ENCODE measurements around the gene APOBEC3G.

- no peak for TF ChIP-seq POLR2A (IDR thresholded peaks at IDR 0.05)
- TF ChIP-seq, protein P1, sequence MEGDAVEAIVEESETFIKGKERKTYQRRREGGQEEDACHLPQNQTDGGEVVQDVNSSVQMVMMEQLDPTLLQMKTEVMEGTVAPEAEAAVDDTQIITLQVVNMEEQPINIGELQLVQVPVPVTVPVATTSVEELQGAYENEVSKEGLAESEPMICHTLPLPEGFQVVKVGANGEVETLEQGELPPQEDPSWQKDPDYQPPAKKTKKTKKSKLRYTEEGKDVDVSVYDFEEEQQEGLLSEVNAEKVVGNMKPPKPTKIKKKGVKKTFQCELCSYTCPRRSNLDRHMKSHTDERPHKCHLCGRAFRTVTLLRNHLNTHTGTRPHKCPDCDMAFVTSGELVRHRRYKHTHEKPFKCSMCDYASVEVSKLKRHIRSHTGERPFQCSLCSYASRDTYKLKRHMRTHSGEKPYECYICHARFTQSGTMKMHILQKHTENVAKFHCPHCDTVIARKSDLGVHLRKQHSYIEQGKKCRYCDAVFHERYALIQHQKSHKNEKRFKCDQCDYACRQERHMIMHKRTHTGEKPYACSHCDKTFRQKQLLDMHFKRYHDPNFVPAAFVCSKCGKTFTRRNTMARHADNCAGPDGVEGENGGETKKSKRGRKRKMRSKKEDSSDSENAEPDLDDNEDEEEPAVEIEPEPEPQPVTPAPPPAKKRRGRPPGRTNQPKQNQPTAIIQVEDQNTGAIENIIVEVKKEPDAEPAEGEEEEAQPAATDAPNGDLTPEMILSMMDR (IDR thresholded peaks at IDR 0.05): no peak
These were observed 58.2 kb downstream of the APOBEC3G start for GRCh38 chr22:39135092-39135896.

Measured in suprapubic skin (tissue), 3 donors.